GM19043 (cell line): Measurements from ENCODE around the gene GALNT13.

Experiments
- ATAC-seq: cut with Tn5 transposase; IDR thresholded peaks from one replicate; pipeline ENCODE4 v1.9.1; 2021; ENCODE audit warnings: low read depth; ENCODE audit not compliant: unreplicated experiment

GALNT13 gene

DNA sequence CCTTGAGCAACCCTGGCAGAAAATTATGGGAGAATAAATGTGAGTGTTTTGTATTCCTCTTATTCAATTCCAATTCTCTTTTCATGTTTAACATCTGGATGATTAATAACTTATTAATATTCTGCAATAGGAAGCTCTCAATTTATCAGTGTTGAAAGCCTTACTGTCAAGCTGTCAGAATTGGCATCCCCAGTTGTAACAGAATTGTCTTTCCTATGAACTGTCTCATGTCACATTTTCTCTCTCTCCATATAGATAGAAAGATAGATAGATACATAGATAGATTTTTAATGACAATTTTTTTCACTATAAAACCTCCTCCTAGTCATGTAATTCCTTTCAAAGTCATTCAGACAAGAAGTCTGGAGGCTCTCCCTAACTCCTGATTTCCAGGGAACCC, 331.5 kb downstream of the GALNT13 start:
- no peak for ATAC-seq

DNA sequence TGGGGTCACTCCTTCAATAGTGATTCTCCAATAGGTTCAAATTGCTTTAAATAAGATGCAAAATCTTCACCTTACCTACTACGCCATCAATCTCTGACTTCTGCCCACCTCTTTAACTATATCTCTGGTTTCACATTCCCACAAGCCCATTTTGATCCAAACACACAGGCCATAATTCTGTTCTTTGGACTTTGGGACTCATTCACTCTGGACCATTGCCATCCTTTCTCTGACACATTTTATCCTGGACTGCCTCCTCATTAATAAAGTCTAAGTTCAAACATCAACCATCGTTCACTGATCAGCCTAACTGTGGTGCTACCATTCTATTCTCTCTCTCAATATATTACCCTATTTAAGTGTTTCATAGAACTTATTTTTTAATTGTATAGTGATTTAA, 332.2 kb downstream of the GALNT13 start:
- no peak for ATAC-seq

DNA sequence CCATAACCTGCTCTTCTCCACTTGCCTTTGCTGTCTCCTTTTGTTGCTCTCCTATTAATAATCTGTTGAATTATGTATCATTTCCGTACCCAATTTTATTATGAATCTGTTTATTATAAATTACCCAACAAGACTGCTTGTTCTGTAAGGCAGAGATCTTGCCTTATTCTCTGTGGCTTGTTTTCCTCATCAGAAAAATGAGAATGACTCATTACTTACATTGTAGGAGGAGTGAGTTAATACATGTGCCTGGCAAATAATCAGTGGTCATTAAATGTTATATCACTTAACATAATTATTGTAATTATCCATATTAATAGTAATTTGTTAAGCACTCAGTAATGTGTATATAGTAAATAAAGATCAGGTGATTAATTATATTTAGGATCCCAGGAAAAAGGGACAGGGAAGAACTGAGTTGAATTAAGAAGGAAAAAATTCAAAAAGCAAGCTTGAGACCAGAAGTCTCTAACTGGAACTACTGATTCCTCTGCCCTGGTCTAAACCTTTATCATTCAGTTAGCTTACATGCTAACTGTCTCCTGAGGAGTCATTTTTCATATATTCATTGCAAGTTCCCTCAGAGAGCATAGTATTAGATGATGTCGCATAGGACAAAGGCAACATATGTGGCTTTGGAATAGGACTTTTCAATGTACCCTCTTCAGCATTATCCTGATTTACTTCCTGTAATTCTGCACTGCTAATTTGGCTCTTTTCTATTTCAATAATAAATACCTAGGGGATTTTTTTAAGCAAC, 335.7 kb downstream of the GALNT13 start:
- no peak for ATAC-seq

DNA sequence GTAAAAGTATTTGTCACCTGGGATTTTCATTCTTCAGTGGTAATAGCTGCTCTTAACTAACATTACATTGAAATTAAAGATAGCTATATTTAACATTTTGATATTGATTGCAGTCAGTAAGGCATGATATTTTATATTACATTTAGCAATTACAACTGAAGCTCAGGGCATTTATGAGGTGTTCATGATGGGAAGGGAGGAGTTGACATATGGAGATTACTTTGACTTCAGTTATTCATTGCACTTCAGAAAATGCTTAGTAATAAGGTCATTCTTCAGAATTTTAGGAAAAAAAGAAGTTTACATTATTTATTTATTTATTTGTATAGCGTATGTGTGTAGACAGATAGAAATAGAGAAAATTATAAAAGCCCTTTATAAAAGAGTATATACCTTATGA, 352.0 kb downstream of the GALNT13 start:
- ATAC-seq: no peak

DNA sequence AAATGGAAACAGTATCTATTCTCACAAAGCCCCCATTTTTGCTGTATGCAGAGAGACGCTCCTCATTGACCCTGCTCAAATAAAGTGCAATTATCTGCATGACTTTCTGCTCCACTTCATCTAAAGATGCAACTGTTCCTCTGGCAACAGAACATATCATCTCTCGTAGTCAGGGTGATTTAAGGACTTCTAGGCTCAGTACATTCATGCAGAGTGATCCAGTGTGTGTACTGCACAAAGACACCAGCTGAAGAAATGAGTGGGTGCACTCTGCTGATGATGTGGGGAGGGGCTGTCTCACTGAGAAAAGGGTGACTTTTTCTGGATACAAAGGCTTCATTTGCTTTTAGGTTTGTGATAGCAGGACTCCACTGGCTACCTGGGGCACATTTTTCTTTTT, 355.2 kb downstream of the GALNT13 start:
- ATAC-seq: no peak

DNA sequence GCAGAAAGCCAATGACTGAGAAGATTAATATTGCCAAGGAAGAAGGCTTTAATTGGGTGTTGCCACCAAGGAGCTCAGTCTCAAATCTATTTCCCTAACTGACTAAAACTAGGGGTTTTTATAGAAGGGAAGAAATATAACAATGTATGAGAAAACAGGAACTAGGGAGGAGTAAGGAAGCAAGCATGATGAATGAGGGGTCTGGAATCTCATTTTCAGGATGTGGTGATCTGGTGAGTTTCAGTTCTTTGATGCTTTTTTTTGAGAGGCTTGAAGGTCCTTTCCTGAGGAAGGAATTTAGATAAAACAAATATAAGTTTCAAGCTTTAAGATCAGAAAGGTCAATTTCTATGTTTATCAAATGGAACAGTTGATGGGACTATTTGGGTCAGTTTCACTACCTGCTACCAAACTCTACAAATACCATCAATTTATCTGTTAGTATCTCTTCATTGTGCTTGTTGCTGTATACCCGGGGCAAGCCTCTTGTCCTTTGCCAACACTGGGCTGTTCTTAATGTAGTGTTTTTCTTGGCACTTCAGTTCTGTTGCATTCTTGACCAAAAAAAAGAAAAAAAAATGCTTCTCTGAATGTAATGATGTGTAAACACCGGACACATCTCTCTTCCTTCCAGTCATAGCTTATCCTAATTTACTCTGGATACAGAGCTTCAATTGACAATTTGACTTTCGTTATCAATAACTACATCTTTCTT, 357.0 kb downstream of the GALNT13 start:
- no peak for ATAC-seq

DNA sequence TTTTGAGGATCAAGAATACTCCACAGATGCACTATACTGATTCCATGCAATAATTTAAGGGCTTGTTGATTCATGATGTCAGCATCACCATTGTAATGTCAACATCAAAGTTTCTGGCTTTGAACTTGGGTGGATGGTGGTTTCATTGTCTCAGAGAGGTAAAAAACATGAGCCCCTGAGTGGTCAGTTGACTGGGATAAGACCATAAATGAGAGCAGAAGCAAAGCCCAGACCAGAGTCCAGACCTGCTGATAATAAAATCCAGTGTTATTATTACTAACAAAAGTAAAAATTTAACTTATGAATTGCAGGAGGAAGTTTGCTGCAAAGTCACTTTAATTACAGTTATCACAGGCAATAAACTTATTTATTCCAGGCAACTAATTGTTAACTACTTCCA, 358.2 kb downstream of the GALNT13 start:
- no peak for ATAC-seq

DNA sequence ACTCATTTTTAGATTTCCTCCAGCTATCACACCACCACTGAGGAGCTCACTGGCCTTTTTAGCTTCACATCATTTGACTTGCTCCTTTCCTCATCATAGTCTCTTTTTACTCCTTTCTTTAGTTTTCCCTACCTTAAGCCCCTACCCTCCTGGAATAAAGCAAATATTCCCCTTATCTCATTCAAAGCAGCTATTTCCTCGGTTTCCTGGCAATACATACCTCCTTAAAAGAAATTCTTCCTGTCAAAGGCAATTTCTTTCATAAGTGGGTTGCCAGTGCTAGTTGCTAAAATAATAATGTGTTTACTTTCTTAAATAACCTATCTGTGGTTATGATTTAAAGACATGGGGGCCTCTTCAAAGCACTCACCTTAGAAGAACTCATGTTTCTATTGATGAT, 359.3 kb downstream of the GALNT13 start:
- ATAC-seq: no peak

DNA sequence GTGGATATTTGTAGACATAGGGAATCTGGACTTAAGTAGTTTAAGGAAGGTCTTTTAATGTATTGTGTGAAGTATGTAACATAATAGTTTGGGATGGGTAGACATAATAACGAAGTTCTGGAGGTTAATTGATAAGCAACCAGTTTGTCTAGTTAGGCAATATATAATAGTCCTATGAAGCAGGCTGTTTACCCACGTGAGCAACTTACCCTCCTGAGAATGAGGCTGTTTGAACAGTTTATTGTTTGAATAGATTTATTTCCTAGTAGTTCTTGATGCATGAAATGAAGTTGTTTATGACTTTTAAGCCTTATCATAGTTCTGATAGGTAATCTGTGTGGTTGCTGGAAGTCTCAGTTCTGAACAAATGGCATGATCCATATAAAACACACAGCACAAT, 361.5 kb downstream of the GALNT13 start:
- ATAC-seq: no peak

DNA sequence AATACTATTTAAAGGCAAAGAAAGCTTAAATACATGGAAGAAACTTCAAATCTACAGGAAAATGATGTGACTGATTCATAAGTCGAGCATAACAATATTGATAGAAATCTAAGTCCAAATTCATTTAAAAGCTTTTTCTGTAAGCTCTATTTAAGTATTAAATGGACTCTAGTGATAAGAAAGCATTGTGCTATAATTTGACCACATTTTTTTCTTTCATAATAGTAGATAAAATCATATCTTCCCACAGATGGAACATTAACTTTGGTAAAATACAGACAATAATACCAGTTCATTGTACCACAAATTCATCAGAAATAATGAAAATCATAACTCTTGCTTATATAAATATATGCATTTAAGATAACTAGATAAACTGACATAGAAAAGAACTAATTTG, 366.5 kb downstream of the GALNT13 start:
- ATAC-seq: no peak

DNA sequence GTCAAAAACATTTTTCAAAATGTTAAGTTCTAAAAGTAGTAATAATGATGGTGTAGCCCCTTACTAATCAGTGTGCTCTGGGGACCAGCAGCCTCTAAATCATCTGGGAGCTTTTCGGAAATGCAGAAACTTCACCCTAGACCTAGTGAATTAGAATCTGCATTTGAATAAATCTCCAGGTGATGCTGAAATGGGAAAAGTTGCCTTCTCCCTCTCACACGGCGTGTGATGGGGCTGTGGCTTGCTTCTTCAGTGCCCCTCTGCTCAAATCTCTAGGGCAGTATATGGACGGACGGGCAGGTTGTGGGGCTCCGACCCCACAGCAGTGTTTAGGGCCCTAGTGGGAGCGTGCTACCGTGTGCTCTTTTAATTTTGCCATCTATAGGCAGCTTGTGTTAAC, 368.6 kb downstream of the GALNT13 start:
- no peak for ATAC-seq

DNA sequence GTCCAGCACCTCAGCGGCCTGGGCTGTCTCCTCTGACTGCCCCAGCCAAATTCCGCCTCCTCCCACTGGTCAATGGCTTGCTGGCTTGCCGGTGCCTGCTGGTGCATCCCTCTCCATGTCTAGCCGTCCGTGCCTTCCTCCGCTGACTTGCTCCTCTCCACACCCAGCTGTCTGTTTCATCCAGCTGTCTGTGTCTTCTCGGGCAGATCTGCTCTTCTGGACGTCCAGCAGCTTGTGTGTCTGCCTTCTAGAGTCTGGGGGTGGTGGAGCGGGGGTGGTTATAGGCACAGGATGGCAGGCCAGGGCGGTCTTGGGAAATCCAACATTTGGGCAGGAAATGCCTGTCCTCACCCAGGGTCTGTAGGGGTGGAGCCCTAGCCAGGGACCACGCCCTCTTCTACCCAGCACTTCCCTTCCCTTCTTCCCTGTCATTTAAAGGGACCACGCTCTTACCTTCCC, 369.2 kb downstream of the GALNT13 start:
- no peak for ATAC-seq

DNA sequence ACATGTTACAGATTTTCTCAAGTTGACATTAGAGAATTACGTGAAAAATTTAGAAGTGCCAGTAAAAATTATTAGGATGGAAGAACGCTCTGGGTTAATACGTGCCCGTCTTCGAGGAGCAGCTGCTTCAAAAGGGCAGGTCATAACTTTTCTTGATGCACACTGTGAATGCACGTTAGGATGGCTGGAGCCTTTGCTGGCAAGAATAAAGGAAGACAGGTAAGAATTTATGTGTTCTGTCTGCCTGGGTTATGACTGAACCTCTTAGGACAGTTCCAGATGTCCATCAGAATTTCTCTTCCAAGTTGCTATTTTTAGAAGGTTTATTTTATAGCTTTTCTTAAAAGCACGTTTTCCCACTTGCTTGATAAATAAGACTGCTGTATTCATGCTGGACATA, 371.0 kb downstream of the GALNT13 start:
- no peak for ATAC-seq

DNA sequence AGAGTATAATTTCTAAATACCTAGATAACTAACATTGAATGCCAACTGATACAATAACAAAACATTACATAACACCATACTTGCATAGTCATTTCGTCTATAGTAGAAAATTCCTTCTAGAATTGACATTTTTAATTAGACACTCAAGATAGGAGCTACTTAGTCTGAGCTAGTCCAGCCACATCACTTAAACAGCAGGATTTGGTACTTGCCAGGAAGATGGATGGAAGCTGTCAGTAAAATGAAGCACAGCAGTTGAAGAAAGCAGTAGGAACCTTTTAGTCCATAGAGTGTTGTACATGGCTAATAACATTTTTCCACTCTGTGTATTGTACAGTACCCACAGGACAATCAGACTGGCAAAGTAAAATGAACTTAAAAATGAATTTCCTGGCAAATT, 372.0 kb downstream of the GALNT13 start:
- no peak for ATAC-seq

DNA sequence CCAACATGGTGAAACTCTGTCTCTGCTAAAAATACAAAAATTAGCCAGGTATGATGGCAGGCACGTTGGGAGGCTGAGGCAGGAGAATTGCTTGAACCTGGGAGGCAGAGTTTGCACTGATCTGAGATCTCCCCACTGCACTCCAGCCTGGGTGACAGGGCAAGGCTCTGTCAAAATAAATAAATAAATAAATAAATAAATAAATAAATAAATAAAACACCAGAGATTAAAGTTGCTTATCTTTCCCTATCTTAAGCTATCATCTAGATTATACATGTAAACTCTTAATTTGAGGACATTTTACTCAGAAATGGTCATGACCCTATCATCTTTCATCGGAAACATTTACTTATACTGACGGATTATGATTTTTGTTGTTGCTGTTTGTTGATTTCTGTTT, 373.2 kb downstream of the GALNT13 start:
- ATAC-seq: no peak

DNA sequence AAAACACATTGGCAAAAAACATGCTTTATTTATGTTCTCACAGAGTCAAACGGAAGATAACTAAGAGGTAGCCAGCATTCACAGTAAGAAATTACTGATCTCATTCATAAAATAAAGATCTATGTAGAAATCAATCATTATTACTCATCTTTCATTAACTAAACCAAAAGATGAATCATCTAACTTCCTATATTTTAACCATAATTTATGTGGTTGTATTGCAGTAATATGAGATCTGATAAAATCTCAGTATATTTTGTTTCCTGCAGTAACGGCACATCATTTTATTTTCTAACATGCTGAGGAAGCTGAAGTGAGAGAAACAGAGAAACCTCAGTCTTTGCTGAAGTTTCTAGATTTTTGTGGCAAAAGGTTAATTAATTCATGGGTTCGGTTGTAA, 375.8 kb downstream of the GALNT13 start:
- ATAC-seq: no peak

DNA sequence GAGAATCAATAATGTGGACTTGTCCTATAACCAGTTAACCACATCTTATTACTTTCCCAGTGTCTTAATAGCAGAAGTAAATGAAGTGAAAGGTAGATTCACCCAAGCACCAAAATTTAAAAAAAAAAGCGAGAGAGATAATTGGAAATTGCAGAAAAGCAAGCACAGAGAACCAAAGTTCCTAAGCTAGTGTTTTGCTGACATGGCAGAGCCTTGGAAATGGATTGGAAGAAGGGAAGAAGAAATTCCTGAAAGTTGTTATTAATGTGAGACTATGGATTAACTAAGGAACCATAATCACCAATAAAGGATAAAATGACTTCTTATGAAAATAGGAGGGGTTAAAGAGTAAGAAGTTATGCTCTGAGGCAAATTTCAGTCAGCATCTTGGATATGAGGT, 384.4 kb downstream of the GALNT13 start:
- ATAC-seq: no peak

DNA sequence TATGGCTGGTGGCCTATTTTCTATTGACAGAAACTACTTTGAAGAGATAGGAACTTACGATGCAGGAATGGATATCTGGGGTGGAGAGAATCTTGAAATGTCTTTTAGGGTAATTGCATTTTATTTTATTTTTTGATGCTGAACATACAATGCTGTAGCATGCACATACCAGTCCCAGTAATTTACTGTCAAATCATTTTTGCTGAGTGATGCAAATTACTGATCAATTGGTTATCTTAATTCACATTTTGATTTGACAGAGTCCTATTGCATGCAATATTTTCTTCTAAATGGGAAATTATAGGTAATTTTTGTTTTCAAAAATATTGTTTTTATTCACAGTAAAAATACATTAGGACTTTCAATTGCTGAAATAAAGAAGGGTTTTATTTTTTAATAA, 387.3 kb downstream of the GALNT13 start:
- no peak for ATAC-seq

DNA sequence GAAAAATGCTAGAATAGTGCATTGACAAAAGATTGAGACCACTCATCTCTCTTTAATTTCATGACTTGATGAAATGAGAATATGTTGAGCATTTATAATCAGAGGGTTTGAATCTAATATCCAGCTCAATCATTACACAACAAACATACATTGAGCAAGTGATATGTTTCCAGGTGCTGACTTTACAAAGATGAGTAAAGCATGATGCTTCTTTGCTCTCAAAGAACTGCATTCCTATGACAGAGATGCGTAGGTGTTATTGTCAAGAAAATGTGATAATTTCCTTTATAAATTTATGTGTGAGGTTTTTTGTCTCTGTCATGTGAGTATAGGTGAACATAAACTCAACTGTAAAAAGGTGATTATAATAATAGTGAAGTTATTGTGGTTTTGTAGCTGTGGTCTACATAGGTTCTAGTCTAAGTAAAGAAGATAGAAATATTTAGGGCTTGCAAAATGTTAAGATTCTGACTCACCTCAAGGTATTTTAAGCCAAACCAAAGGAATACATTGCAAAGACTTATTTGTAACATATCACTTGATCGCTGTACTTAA, 389.8 kb downstream of the GALNT13 start:
- no peak for ATAC-seq

DNA sequence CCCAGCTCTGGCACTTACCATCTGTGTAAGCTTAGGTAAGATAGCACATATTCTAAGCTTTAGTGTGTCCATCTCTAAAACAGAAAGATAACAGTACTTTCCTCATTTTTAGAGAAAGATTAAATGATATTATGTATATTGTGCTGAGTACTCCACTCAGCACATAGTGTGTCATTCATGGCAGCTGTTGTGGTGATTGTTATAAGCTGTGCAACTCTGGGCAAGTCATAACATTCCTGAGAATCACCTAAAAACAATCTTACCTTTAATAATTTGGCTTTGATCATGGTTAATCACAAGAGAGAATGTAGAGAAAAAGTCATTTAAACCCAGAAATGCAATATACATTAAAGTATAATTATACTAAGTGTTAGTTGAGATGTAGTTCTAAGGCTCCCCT, 391.5 kb downstream of the GALNT13 start:
- ATAC-seq: no peak

DNA sequence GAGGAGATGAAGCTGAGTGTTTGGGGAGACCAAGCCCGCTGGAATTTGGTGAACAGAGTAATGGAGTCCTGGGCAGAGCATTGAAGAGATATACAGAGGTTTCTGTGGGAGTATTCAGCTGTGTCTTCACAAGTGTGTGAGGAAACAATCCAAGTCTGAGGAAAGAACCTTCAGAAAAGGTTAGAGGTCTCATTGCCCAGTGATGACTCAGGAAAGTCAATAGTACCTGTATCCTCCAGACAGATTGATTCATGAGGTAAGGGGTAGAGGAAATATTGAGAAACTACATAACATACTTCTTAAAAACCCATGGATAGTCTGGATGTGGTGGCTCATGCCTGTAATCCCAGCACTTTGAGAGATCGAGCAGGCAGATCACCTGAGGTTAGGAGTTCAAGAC, 392.3 kb downstream of the GALNT13 start:
- no peak for ATAC-seq

DNA sequence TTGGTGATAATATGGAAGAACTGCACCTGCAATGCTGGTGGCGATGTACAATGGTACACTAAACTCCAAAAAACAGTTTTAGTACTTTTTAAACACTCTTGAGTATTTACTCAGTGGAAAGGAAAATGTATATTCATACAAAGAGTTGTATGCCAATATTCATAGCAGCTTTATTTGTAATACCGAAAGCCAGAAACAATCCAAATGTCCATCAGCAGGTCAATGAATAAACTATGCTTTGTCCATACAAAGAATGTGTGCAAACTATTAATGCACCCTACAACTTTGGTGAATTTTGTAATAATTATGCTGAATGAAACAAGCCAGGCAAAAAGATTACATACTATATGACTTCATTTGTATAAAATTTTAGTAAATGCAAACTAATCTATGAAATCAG, 396.3 kb downstream of the GALNT13 start:
- no peak for ATAC-seq
